ES-I3 (cell line): ENCODE measurements around the gene ZNF680.
"Not testable (repeated sequence)": the region's sequence is repeated elsewhere in the genome, so short reads cannot be mapped to it uniquely, and the experiment has no call there.

Experiments used
- H3K36me3 ChIP-seq: 2 replicates; pipeline ENCODE4 v1.6.1; 2013; ENCODE audit warnings: mild to moderate bottlenecking, low read length, control low read depth, moderate library complexity; ENCODE audit not compliant: insufficient read depth
- H3K4me1 ChIP-seq: 2 replicates; pipeline ENCODE4 v1.6.1; 2013; ENCODE audit warnings: mild to moderate bottlenecking, control low read depth, low read length; ENCODE audit not compliant: insufficient read depth
- H3K9ac ChIP-seq: 2 replicates; pipeline ENCODE4 v1.6.1; 2013; ENCODE audit warnings: low read depth, mild to moderate bottlenecking, low read length, moderate library complexity
- H3K9me3 ChIP-seq: 2 replicates; pipeline ENCODE4 v1.6.1; 2013; ENCODE audit warnings: mild to moderate bottlenecking, low read length, moderate library complexity; ENCODE audit not compliant: control insufficient read depth, insufficient read depth

The ZNF680 gene

GRCh38 chr7:64570284-64570605, 7.4 kb upstream of the ZNF680 start:
- H3K36me3 ChIP-seq, H3K9ac ChIP-seq, H3K9me3 ChIP-seq, H3K4me1 ChIP-seq: not testable (repeated sequence)

- not testable (repeated sequence) for H3K9ac ChIP-seq, H3K4me1 ChIP-seq, H3K36me3 ChIP-seq, H3K9me3 ChIP-seq
These were observed 6.8 kb upstream of the ZNF680 start for GRCh38 chr7:64569372-64570283.

GRCh38 chr7:64562256-64562625, 630 bp downstream of the ZNF680 start:
- Histone ChIP-seq H3K4me1 (no peaks in the 10 kb centered on the region), H3K9ac (peak overlapping the region; percentile 99), H3K9me3 (no peaks in the 10 kb centered on the region; the same call in 1 of the 2 replicates), H3K36me3 (no peaks in the 10 kb centered on the region; the same call in 1 of the 2 replicates)

GRCh38 chr7:64559206-64559605, 3.7 kb downstream of the ZNF680 start:
- no peak overlapping the region for H3K9ac ChIP-seq
- no peaks in the 10 kb centered on the region for H3K4me1 ChIP-seq
- no peaks in the 10 kb centered on the region; the same call in 1 of the 2 replicates for H3K9me3 ChIP-seq
- H3K36me3 ChIP-seq, result no peaks in the 10 kb centered on the region; the same call in 1 of the 2 replicates

- no peaks in the 10 kb centered on the region; the same call in 1 of the 2 replicates for H3K36me3 ChIP-seq
- no peaks in the 10 kb centered on the region; the same call in 1 of the 2 replicates for H3K9me3 ChIP-seq
- no peaks in the 10 kb centered on the region for H3K4me1 ChIP-seq
- H3K9ac ChIP-seq, result no peak overlapping the region
These were observed 4.1 kb downstream of the ZNF680 start for GRCh38 chr7:64558781-64559180.

GRCh38 chr7:64558323-64558705, 4.6 kb downstream of the ZNF680 start:
- H3K9me3 ChIP-seq, result no peaks in the 10 kb centered on the region; the same call in none of the 2 replicates
- H3K4me1 ChIP-seq, result no peaks in the 10 kb centered on the region
- no peak overlapping the region for H3K9ac ChIP-seq
- H3K36me3 ChIP-seq, result no peaks in the 10 kb centered on the region; the same call in 1 of the 2 replicates

GRCh38 chr7:64557601-64558322, 5.1 kb downstream of the ZNF680 start:
- H3K4me1 ChIP-seq, result no peaks in the 10 kb centered on the region
- no peaks in the 10 kb centered on the region; the same call in none of the 2 replicates for H3K9me3 ChIP-seq
- H3K36me3 ChIP-seq, result no peaks in the 10 kb centered on the region; the same call in 1 of the 2 replicates
- H3K9ac ChIP-seq, result no peak overlapping the region

GRCh38 chr7:64555046-64555445, 7.8 kb downstream of the ZNF680 start:
- H3K9me3 ChIP-seq, result no peaks in the 10 kb centered on the region; the same call in 1 of the 2 replicates
- no peaks in the 10 kb centered on the region; the same call in 1 of the 2 replicates for H3K36me3 ChIP-seq
- no peaks in the 10 kb centered on the region for H3K4me1 ChIP-seq
- no peak overlapping the region for H3K9ac ChIP-seq

- not testable (repeated sequence) for H3K9me3 ChIP-seq, H3K9ac ChIP-seq, H3K4me1 ChIP-seq, H3K36me3 ChIP-seq
These were observed 8.7 kb downstream of the ZNF680 start for GRCh38 chr7:64554188-64554587.

- Histone ChIP-seq H3K4me1 (no peaks in the 10 kb centered on the region), H3K9ac (no peak overlapping the region), H3K36me3 (no peaks in the 10 kb centered on the region), H3K9me3 (no peaks in the 10 kb centered on the region; the same call in 1 of the 2 replicates)
These were observed 11.3 kb downstream of the ZNF680 start for GRCh38 chr7:64551375-64552142.

- Histone ChIP-seq H3K9ac (no peak overlapping the region), H3K36me3 (no peaks in the 10 kb centered on the region; the same call in 1 of the 2 replicates), H3K9me3 (no peaks in the 10 kb centered on the region; the same call in 1 of the 2 replicates), H3K4me1 (no peaks in the 10 kb centered on the region)
These were observed 18.9 kb downstream of the ZNF680 start for GRCh38 chr7:64544010-64544409.

GRCh38 chr7:64541438-64542359, 21.2 kb downstream of the ZNF680 start:
- Histone ChIP-seq H3K36me3 (peaks cover 4% of the 10 kb centered on the region; the same call in 1 of the 2 replicates), H3K4me1 (no peaks in the 10 kb centered on the region), H3K9me3 (0 out of 2 replicates have a peak, but pooled peaks cover 2% of the 10 kb centered on the region), H3K9ac (no peak overlapping the region)

- 0 out of 2 replicates have a peak, but pooled peaks cover 4% of the 10 kb centered on the region for H3K9me3 ChIP-seq
- no peak overlapping the region for H3K9ac ChIP-seq
- no peaks in the 10 kb centered on the region for H3K4me1 ChIP-seq
- peaks cover 10% of the 10 kb centered on the region for H3K36me3 ChIP-seq
These were observed 29.1 kb downstream of the ZNF680 start for GRCh38 chr7:64533756-64534155.
